ENCODE measurements around the gene KRT38. TPM values are rescaled to one million over a fixed set of nuclear protein-coding genes. Genes with fewer than 3 reads are reported as not detected.

KRT38 gene
- total RNA-seq, 1 donor from 2014 or later = not detected

- TF ChIP-seq CTCF (IDR thresholded peaks at IDR 0.05) = no peak
- H3K27me3 Mint-ChIP-seq = peaks cover 1% of the 10 kb centered on the region
- no peaks in the 10 kb centered on the region for H3K36me3 Mint-ChIP-seq (ENCODE audit: low read depth)
- H3K27ac Mint-ChIP-seq = no peak overlapping the region
- intact Hi-C loops (cut with micrococcal nuclease) = no loop called here
- H3K4me3 Mint-ChIP-seq = no peak overlapping the region
- H3K9me3 Mint-ChIP-seq = no peaks in the 10 kb centered on the region
- ChIA-PET CTCF (no interaction called here), POLR2A (no interaction called here)
- H3K4me1 Mint-ChIP-seq = peaks cover 6% of the 10 kb centered on the region
- DNase-seq (no peak), ATAC-seq (ENCODE audit: low read depth) (peak; percentile 31)
Measured at GRCh38 chr17:41480136-41480535, 39.4 kb upstream of the KRT38 start.

GRCh38 chr17:41478237-41478636, 37.5 kb upstream of the KRT38 start:
- ATAC-seq (ENCODE audit: low read depth) (no peak), DNase-seq (no peak)
- H3K27me3 Mint-ChIP-seq = peaks cover 4% of the 10 kb centered on the region
- H3K4me1 Mint-ChIP-seq = peaks cover 6% of the 10 kb centered on the region
- no peak for TF ChIP-seq CTCF (IDR thresholded peaks at IDR 0.05)
- ChIA-PET CTCF (no interaction called here), POLR2A (no interaction called here)
- intact Hi-C loops (cut with micrococcal nuclease) = no loop called here
- no peak overlapping the region for H3K27ac Mint-ChIP-seq
- H3K36me3 Mint-ChIP-seq (ENCODE audit: low read depth) = no peaks in the 10 kb centered on the region
- H3K9me3 Mint-ChIP-seq = no peaks in the 10 kb centered on the region
- no peak overlapping the region for H3K4me3 Mint-ChIP-seq

GRCh38 chr17:41476866-41477815, 36.4 kb upstream of the KRT38 start:
- ATAC-seq (ENCODE audit: low read depth) (no peak), DNase-seq (no peak)
- Mint-ChIP-seq H3K4me3 (no peak overlapping the region), H3K27ac (no peak overlapping the region), H3K9me3 (no peaks in the 10 kb centered on the region), H3K36me3 (ENCODE audit: low read depth) (no peaks in the 10 kb centered on the region), H3K27me3 (peaks cover 6% of the 10 kb centered on the region), H3K4me1 (peaks cover 6% of the 10 kb centered on the region)
- TF ChIP-seq CTCF (IDR thresholded peaks at IDR 0.05) = no peak
- intact Hi-C loops (cut with micrococcal nuclease) = no loop called here
- ChIA-PET POLR2A (no interaction called here), CTCF (no interaction called here)

GRCh38 chr17:41475421-41475820, 34.6 kb upstream of the KRT38 start:
- no peak overlapping the region for H3K4me3 Mint-ChIP-seq
- ATAC-seq (ENCODE audit: low read depth) (no peak), DNase-seq (no peak)
- H3K27ac Mint-ChIP-seq = no peak overlapping the region
- POLR2A ChIA-PET = no interaction called here
- intact Hi-C loops (cut with micrococcal nuclease) = no loop called here
- no peak for TF ChIP-seq CTCF (IDR thresholded peaks at IDR 0.05)
- H3K27me3 Mint-ChIP-seq = peaks cover 6% of the 10 kb centered on the region
- CTCF ChIA-PET = no interaction called here
- H3K4me1 Mint-ChIP-seq = peaks cover 6% of the 10 kb centered on the region
- no peaks in the 10 kb centered on the region for H3K9me3 Mint-ChIP-seq
- H3K36me3 Mint-ChIP-seq (ENCODE audit: low read depth) = no peaks in the 10 kb centered on the region

DNA sequence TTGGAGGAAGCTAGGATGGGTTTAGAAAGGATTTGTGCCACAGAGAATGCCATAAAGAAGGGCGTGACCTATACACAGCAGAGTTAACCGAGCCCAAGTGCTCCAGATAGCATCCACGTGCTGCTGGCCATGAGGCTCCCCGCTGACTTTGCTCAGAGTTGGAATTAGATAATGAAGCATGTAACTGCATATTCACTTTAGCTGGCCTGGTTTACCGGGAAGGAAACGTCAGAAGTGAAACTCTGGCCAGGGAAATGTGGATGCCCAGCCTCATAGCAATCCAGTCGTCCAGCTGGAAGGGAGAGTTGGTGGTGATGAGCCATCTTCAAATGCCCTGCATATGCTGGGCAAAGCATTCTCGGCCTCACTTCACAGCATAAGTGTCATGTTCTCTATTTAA, 34.1 kb upstream of the KRT38 start:
- no peak overlapping the region for H3K4me3 Mint-ChIP-seq
- no peaks in the 10 kb centered on the region for H3K9me3 Mint-ChIP-seq
- H3K36me3 Mint-ChIP-seq (ENCODE audit: low read depth) = no peaks in the 10 kb centered on the region
- peaks cover 6% of the 10 kb centered on the region for H3K27me3 Mint-ChIP-seq
- CTCF ChIA-PET = no interaction called here
- H3K27ac Mint-ChIP-seq = no peak overlapping the region
- TF ChIP-seq CTCF (IDR thresholded peaks at IDR 0.05) = no peak
- no peak for ATAC-seq (ENCODE audit: low read depth)
- DNase-seq = no peak
- POLR2A ChIA-PET = no interaction called here
- H3K4me1 Mint-ChIP-seq = peaks cover 2% of the 10 kb centered on the region
- intact Hi-C loops (cut with micrococcal nuclease) = no loop called here
